HG02798 (cell line): ENCODE data around the gene C11orf97.
"Not testable (repeated sequence)": the region's sequence is repeated elsewhere in the genome, so short reads cannot be mapped to it uniquely, and the experiment has no call there.

Source experiments
- ATAC-seq: cut with Tn5 transposase; IDR thresholded peaks from one replicate; pipeline ENCODE4 v1.9.1; 2021; ENCODE audit warnings: mild to moderate bottlenecking; ENCODE audit not compliant: unreplicated experiment, poor library complexity

C11orf97 gene

GRCh38 chr11:94555752-94556329, 43.6 kb downstream of the C11orf97 start:
- ATAC-seq, result not testable (repeated sequence)

- ATAC-seq, result no peak
These were observed 45.2 kb downstream of the C11orf97 start for GRCh38 chr11:94557421-94557820.

- no peak for ATAC-seq
These were observed 45.7 kb downstream of the C11orf97 start for GRCh38 chr11:94557992-94558391.

GRCh38 chr11:94558468-94558867, 46.2 kb downstream of the C11orf97 start:
- no peak for ATAC-seq

- no peak for ATAC-seq
These were observed 46.7 kb downstream of the C11orf97 start for GRCh38 chr11:94558932-94559331.

GRCh38 chr11:94559361-94559760, 47.1 kb downstream of the C11orf97 start:
- no peak for ATAC-seq

- ATAC-seq, result no peak
These were observed 48.6 kb downstream of the C11orf97 start for GRCh38 chr11:94560834-94561233.

GRCh38 chr11:94563176-94563847, 51.1 kb downstream of the C11orf97 start:
- ATAC-seq, result no peak

GRCh38 chr11:94563848-94564467, 51.7 kb downstream of the C11orf97 start:
- no peak for ATAC-seq

- no peak for ATAC-seq
These were observed 55.0 kb downstream of the C11orf97 start, which contains the start of gene PIWIL4 for GRCh38 chr11:94567181-94567670. PIWIL4 (plus strand) TSS chr11:94567368; CDS start chr11:94567519, 151 bp downstream.

GRCh38 chr11:94568200-94568599, 55.9 kb downstream of the C11orf97 start:
- no peak for ATAC-seq

- ATAC-seq, result no peak
These were observed 56.5 kb downstream of the C11orf97 start for GRCh38 chr11:94568717-94569116.

- ATAC-seq, result not testable (repeated sequence)
These were observed 60.7 kb downstream of the C11orf97 start for GRCh38 chr11:94572975-94573374.

GRCh38 chr11:94574193-94574961, 62.1 kb downstream of the C11orf97 start:
- no peak for ATAC-seq

GRCh38 chr11:94576306-94576705, 64.0 kb downstream of the C11orf97 start:
- ATAC-seq, result no peak

GRCh38 chr11:94577841-94578240, 65.6 kb downstream of the C11orf97 start:
- ATAC-seq, result no peak
